DOHH2 (cell line): Measurements from ENCODE around the gene HOXC12.

Experiments used
- CTCF ChIP-seq: fragments of 200-600 bp; sonication (generic); IDR thresholded peaks from one replicate; pipeline ENCODE4 v1.5.1; 2014; ENCODE audit warnings: antibody characterized with exemption, mild to moderate bottlenecking, low read depth, low read length; ENCODE audit not compliant: poor library complexity, severe bottlenecking
- EZH2phosphoT487 ChIP-seq: fragments of 200-600 bp; sonication (generic); IDR thresholded peaks from 2 replicates; pipeline ENCODE4 v1.6.1; 2017; ENCODE audit warnings: borderline replicate concordance, mild to moderate bottlenecking, antibody characterized with exemption, low read length, moderate library complexity, mixed read lengths

- TF ChIP-seq CTCF, result no peak
- no peak for TF ChIP-seq EZH2phosphoT487
Measured at GRCh38 chr12:53965281-53966084, 10.8 kb downstream of the HOXC12 start.
